Activated naive CD4-positive, alpha-beta T cell treated with anti-CD3 and anti-CD28 coated beads, Interleukin-2, amount 10 ng/mL, durations not matched to agents 7 days and 5 days (primary cell): ENCODE results near the gene SNRPD1.
A peak's percentile ranks its signal among the peaks of the same experiment; 100 is the strongest.
"Not testable (repeated sequence)": the region's sequence is repeated elsewhere in the genome, so short reads cannot be mapped to it uniquely, and the experiment has no call there.

ENCODE experiments used
- CTCF ChIA-PET: fragments of 350-600 bp; sonication (Branson Sonifier 250); formaldehyde crosslinking; loops from one replicate; lab custom pipeline; 2021; ENCODE audit warnings: antibody characterized with exemption; lab: Charles Lee
- DNase-seq: peaks from one replicate; pipeline ENCODE4 v3.0.0-alpha.2; 2020
- H3K27ac Mint-ChIP-seq: one replicate; pipeline ENCODE4 v1.8.0; 2021; ENCODE audit warnings: mild to moderate bottlenecking, moderate library complexity, mixed read lengths
- H3K27me3 Mint-ChIP-seq: one replicate; pipeline ENCODE4 v1.8.0; 2021; ENCODE audit warnings: mild to moderate bottlenecking, mixed read lengths
- H3K36me3 Mint-ChIP-seq: one replicate; pipeline ENCODE4 v1.8.0; 2021; ENCODE audit warnings: mixed read lengths
- H3K4me1 Mint-ChIP-seq: one replicate; pipeline ENCODE4 v1.8.0; 2021; ENCODE audit warnings: mixed read lengths
- H3K4me3 Mint-ChIP-seq: one replicate; pipeline ENCODE4 v1.8.0; 2021; ENCODE audit warnings: mild to moderate bottlenecking, moderate library complexity, mixed read lengths
- H3K9me3 Mint-ChIP-seq: one replicate; pipeline ENCODE4 v1.8.0; 2021; ENCODE audit warnings: mixed read lengths

The SNRPD1 gene

GRCh38 chr18:21662581-21662980 lies 50.5 kb downstream of the SNRPD1 start:
- Mint-ChIP-seq H3K27me3 (no peaks in the 10 kb centered on the region), H3K9me3 (no peaks in the 10 kb centered on the region), H3K27ac (no peak overlapping the region), H3K36me3 (peaks cover 25% of the 10 kb centered on the region), H3K4me3 (no peak overlapping the region), H3K4me1 (no peaks in the 10 kb centered on the region)
- no peak for DNase-seq
- CTCF ChIA-PET, result no interaction called here

DNA sequence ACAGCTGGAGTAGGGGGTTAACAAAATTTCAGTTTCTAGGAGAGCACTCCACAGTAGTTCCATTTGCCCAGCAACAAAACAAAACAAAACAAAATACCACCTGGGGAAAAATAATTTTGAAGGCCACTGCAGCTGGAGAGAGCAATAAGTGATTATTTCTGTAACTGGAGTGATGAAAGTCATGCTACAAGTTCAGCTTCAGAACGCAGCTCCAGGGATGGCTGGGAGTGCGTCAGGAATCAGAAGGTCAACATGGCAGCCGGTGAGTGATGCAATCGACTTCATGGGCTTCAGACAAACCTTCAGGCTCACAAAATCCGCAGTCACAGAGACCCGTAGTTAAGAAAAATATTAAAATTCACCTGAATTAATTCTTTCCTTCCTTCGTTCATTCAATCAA lies 51.5 kb downstream of the SNRPD1 start:
- no peak overlapping the region for H3K27ac Mint-ChIP-seq
- peaks cover 22% of the 10 kb centered on the region for H3K36me3 Mint-ChIP-seq
- H3K4me3 Mint-ChIP-seq, result no peak overlapping the region
- H3K27me3 Mint-ChIP-seq, result no peaks in the 10 kb centered on the region
- H3K9me3 Mint-ChIP-seq, result no peaks in the 10 kb centered on the region
- no peak for DNase-seq
- no peaks in the 10 kb centered on the region for H3K4me1 Mint-ChIP-seq
- CTCF ChIA-PET, result no interaction called here

DNA sequence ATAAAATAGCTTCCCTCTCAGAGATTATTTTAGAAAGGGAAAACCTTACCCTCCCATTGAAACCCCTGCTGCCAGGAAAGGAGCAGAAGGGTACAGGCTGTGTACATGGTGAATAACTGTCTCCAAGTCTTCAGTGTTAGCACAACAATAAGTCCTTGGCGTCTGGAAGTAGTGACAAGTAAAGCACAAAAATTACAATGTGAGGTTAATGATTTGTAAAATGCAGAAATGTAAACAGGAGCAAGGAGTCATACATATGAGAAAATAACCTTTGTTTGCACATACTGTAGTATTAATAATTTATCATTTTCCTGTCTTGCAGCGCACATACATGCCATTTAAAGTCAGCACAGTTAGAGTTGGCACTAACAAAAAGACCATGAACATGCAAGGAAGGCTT lies 52.0 kb downstream of the SNRPD1 start:
- Mint-ChIP-seq H3K36me3 (peaks cover 22% of the 10 kb centered on the region), H3K4me3 (no peak overlapping the region), H3K4me1 (no peaks in the 10 kb centered on the region), H3K27me3 (no peaks in the 10 kb centered on the region), H3K27ac (no peak overlapping the region), H3K9me3 (no peaks in the 10 kb centered on the region)
- CTCF ChIA-PET, result no interaction called here
- DNase-seq, result no peak

DNA sequence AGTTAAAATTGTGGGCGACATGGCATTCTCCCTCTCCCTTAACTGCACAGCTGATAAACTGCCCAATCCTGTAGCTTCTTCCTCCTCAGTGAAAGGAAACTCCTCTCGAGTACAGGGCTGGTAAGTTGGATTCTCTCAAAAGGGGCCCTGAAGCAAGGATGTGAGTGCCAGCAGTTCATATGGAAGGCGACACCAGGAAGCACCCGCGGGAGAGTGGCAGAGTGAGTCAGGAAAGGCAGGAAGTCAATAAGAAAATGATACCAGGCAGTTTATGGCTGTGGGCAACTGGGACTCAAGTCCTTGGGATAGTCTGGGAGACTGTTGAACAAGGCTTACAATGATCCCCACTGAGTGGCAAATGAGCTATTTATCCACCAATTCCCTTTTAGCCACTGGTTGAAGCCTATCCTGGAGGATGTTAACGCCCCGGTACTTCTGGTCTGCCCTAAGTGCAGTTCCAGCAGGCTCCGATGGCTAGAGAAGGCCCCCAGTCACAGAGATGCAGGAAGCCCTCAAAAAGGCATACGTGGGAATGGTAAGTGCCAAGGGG lies 57.7 kb downstream of the SNRPD1 start:
- Mint-ChIP-seq H3K9me3 (no peaks in the 10 kb centered on the region), H3K27ac (no peak overlapping the region), H3K36me3 (peaks cover 24% of the 10 kb centered on the region), H3K4me3 (no peak overlapping the region), H3K27me3 (no peaks in the 10 kb centered on the region), H3K4me1 (no peaks in the 10 kb centered on the region)
- CTCF ChIA-PET, result interaction anchor here (0.8 kb wide), 1 partner anchor 18 kb away, joined by 3 read pairs; no protein-coding TSS in a partner anchor
- no peak for DNase-seq

- peaks cover 4% of the 10 kb centered on the region for H3K4me1 Mint-ChIP-seq
- no peaks in the 10 kb centered on the region for H3K27me3 Mint-ChIP-seq
- H3K4me3 Mint-ChIP-seq, result no peak overlapping the region
- H3K9me3 Mint-ChIP-seq, result no peaks in the 10 kb centered on the region
- CTCF ChIA-PET, result interaction anchor here (0.6 to 1.3 kb wide), 2 partner anchors 8 to 10 kb away, joined by 3 read pairs; no protein-coding TSS in a partner anchor
- no peak for DNase-seq
- peaks cover 20% of the 10 kb centered on the region for H3K36me3 Mint-ChIP-seq
- no peak overlapping the region for H3K27ac Mint-ChIP-seq
These were observed 60.6 kb downstream of the SNRPD1 start for GRCh38 chr18:21672521-21673267.

DNA sequence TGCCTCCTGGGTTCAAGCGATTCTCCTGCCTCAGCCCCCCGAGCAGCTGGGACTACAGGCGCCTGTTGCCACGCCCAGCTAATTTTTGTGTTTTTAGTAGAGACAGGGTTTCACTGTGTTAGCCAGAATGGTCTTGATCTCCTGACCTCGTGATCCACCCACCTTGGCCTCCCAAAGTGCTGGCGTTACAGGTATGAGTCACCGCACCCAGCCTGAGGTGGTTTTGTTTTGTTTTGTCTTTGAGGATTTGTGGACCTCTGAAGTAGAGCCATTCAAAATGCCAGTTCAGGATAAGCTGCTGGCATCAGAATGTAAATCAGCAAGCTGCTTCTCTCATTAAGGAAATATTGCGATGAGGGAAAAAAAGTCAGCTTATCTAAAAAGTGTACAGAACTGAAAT lies 63.2 kb downstream of the SNRPD1 start:
- not testable (repeated sequence) for H3K4me3 Mint-ChIP-seq, H3K9me3 Mint-ChIP-seq, H3K4me1 Mint-ChIP-seq, H3K27ac Mint-ChIP-seq, DNase-seq, H3K27me3 Mint-ChIP-seq
- peaks cover 15% of the 10 kb centered on the region for H3K36me3 Mint-ChIP-seq
- CTCF ChIA-PET, result interaction anchor here (0.9 kb wide), 1 partner anchor 22 kb away, joined by 3 read pairs; no protein-coding TSS in a partner anchor

GRCh38 chr18:21678859-21679258 lies 66.7 kb downstream of the SNRPD1 start:
- H3K4me1 Mint-ChIP-seq, result peaks cover 7% of the 10 kb centered on the region
- H3K9me3 Mint-ChIP-seq, result no peaks in the 10 kb centered on the region
- CTCF ChIA-PET, result no interaction called here
- DNase-seq, result no peak
- no peak overlapping the region for H3K27ac Mint-ChIP-seq
- H3K36me3 Mint-ChIP-seq, result peaks cover 6% of the 10 kb centered on the region
- no peaks in the 10 kb centered on the region for H3K27me3 Mint-ChIP-seq
- H3K4me3 Mint-ChIP-seq, result no peak overlapping the region

DNA sequence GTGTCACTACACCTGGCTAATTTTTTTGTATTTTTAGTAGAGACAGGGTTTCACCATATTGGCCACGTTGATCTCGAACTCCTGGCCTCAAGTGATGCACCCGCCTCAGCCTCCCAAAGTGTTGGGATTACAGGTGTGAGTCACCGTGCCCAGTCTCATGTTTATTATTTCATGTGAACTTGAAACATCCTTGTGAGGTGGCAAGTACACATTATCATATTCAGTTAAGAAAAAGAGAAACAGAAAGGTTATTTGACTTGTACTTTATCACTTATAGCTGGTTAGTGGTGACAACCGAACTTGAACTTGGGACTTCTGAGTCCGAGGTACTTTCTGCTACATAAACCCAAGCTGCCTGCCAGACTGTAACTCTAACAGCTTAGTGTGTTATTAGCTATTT lies 68.0 kb downstream of the SNRPD1 start:
- CTCF ChIA-PET, result interaction anchor here (0.6 to 1.1 kb wide), 2 partner anchors 8 to 56 kb away, joined by 3 read pairs; no protein-coding TSS in a partner anchor
- no peaks in the 10 kb centered on the region for H3K9me3 Mint-ChIP-seq
- no peak for DNase-seq
- H3K4me1 Mint-ChIP-seq, result peaks cover 12% of the 10 kb centered on the region
- peak overlapping the region; percentile 33 for H3K27ac Mint-ChIP-seq
- no peaks in the 10 kb centered on the region for H3K27me3 Mint-ChIP-seq
- H3K36me3 Mint-ChIP-seq, result peaks cover 11% of the 10 kb centered on the region
- no peak overlapping the region for H3K4me3 Mint-ChIP-seq

- Mint-ChIP-seq H3K4me3 (no peak overlapping the region), H3K4me1 (peaks cover 8% of the 10 kb centered on the region), H3K27ac (no peak overlapping the region), H3K27me3 (no peaks in the 10 kb centered on the region), H3K36me3 (peaks cover 13% of the 10 kb centered on the region), H3K9me3 (no peaks in the 10 kb centered on the region)
- peak; percentile 22 for DNase-seq
- CTCF ChIA-PET, result interaction anchor here (0.6 to 1.5 kb wide), 6 partner anchors 10 to 193 kb away, joined by 3 to 5 read pairs (median 3); partner anchors contain the start of genes ESCO1 and SNRPD1
These were observed 70.4 kb downstream of the SNRPD1 start for GRCh38 chr18:21682371-21683051.
